GM12878 (cell line): ENCODE measurements around the gene GAGE12E.
"Not testable (repeated sequence)": the region's sequence is repeated elsewhere in the genome, so short reads cannot be mapped to it uniquely, and the experiment has no call there.

Source experiments
- CEBPB ChIP-seq, 2 experiments: fragments of 150-350 bp in 1 of 2; IDR thresholded peaks; 2 replicates each; pipeline ENCODE4 v1.6.1; 2012 to 2014; ENCODE audit warnings: low read depth in 2 of 2, low read length in 2 of 2, borderline replicate concordance in 1 of 2, inconsistent platforms in 1 of 2
- HCFC1 ChIP-seq: fragments of 150-350 bp; IDR thresholded peaks from 2 replicates; pipeline ENCODE4 v1.6.1; 2014; ENCODE audit warnings: low read length
- HDAC2 ChIP-seq: fragments of 200-600 bp; sonication (generic); IDR thresholded peaks from 2 replicates; pipeline ENCODE4 v1.6.1; 2017
- NR2C2 ChIP-seq: IDR thresholded peaks from 2 replicates; pipeline ENCODE4 v1.6.1; 2011; ENCODE audit warnings: borderline replicate concordance, low read depth; ENCODE audit not compliant: control insufficient read depth, insufficient read length
- POLR2A ChIP-seq: IDR thresholded peaks from 2 replicates; pipeline ENCODE4 v1.6.1; 2011; ENCODE audit warnings: low read depth, mild to moderate bottlenecking, low read length
- POU2F2 ChIP-seq: IDR thresholded peaks from 3 replicates; pipeline ENCODE4 v1.6.1; 2011; ENCODE audit warnings: low read depth, mild to moderate bottlenecking, low read length, borderline replicate concordance
- RELA ChIP-seq: fragments of 450-650 bp; IDR thresholded peaks from 2 replicates; pipeline ENCODE4 v1.8.0; 2014; ENCODE audit warnings: borderline replicate concordance; ENCODE audit not compliant: partially characterized antibody
- SPI1 ChIP-seq: IDR thresholded peaks from 2 replicates; pipeline ENCODE4 v1.6.1; 2011; ENCODE audit warnings: low read depth, mild to moderate bottlenecking, low read length, moderate library complexity, borderline replicate concordance; ENCODE audit not compliant: insufficient read depth
- YY1 ChIP-seq: IDR thresholded peaks from 2 replicates; pipeline ENCODE4 v1.6.1; 2011; ENCODE audit warnings: low read depth, mild to moderate bottlenecking, low read length
- ZNF274 ChIP-seq: IDR thresholded peaks from one replicate; pipeline ENCODE4 v1.8.0; 2011; ENCODE audit not compliant: insufficient read length, insufficient read depth
- TF ChIP-seq, protein P1 (sequence below): IDR thresholded peaks from 2 replicates; pipeline ENCODE4 v1.6.1; 2012; ENCODE audit warnings: low read length, inconsistent platforms
- TF ChIP-seq, protein P2 (sequence below), 3 experiments: IDR thresholded peaks in 2 of 3; conservative IDR thresholded peaks in 1 of 3; 2 replicates each; pipeline ENCODE4 v1.5.1; 2011; ENCODE audit warnings: low read depth in 3 of 3, low read length in 3 of 3, mild to moderate bottlenecking in 3 of 3, control low read depth in 2 of 3, moderate library complexity in 2 of 3, inconsistent platforms in 1 of 3, mixed read lengths in 1 of 3; ENCODE audit not compliant: control insufficient read depth in 2 of 3, insufficient read depth in 1 of 3; ENCODE audit errors: extremely low read depth in 1 of 3
- TF ChIP-seq, protein P3 (sequence below): fragments of 150-350 bp; IDR thresholded peaks from 2 replicates; pipeline ENCODE4 v1.6.1; 2016; ENCODE audit warnings: low read depth, low read length

DNA sequence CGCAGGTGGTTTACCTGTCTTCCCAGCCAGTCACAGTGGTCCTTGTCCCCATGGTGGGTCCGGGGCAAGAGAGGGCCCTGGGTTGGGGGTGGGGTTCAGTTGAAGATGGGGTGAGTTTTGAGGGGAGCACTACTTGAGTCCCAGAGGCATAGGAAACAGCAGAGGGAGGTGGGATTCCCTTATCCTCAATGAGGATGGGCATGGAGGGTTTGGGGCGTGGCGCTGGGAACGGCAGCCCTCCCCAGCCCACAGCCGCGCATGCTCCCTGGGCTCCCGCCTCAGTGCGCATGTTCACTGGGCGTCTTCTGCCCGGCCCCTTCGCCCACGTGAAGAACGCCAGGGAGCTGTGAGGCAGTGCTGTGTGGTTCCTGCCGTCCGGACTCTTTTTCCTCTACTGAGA, 9.5 kb downstream of the GAGE12E start, which contains the start of gene GAGE12F:
- TF ChIP-seq ZNF274; NR2C2; POU2F2; CEBPB (IDR thresholded peaks at IDR 0.05; ENCODE audit: borderline replicate concordance in 1 of 2, low read depth in 2 of 2, low read length in 2 of 2); HCFC1; POLR2A; SPI1; RELA; YY1; HDAC2: not testable (repeated sequence)
- TF ChIP-seq, protein P1, sequence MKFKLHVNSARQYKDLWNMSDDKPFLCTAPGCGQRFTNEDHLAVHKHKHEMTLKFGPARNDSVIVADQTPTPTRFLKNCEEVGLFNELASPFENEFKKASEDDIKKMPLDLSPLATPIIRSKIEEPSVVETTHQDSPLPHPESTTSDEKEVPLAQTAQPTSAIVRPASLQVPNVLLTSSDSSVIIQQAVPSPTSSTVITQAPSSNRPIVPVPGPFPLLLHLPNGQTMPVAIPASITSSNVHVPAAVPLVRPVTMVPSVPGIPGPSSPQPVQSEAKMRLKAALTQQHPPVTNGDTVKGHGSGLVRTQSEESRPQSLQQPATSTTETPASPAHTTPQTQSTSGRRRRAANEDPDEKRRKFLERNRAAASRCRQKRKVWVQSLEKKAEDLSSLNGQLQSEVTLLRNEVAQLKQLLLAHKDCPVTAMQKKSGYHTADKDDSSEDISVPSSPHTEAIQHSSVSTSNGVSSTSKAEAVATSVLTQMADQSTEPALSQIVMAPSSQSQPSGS: not testable (repeated sequence)
- TF ChIP-seq, protein P2, sequence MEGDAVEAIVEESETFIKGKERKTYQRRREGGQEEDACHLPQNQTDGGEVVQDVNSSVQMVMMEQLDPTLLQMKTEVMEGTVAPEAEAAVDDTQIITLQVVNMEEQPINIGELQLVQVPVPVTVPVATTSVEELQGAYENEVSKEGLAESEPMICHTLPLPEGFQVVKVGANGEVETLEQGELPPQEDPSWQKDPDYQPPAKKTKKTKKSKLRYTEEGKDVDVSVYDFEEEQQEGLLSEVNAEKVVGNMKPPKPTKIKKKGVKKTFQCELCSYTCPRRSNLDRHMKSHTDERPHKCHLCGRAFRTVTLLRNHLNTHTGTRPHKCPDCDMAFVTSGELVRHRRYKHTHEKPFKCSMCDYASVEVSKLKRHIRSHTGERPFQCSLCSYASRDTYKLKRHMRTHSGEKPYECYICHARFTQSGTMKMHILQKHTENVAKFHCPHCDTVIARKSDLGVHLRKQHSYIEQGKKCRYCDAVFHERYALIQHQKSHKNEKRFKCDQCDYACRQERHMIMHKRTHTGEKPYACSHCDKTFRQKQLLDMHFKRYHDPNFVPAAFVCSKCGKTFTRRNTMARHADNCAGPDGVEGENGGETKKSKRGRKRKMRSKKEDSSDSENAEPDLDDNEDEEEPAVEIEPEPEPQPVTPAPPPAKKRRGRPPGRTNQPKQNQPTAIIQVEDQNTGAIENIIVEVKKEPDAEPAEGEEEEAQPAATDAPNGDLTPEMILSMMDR (IDR thresholded peaks at IDR 0.05 in 2 of 3, conservative IDR thresholded peaks at IDR 0.05 in 1 of 3; ENCODE audit: control insufficient read depth in 2 of 3, extremely low read depth in 1 of 3, insufficient read depth in 1 of 3, low read depth in 3 of 3, low read length in 3 of 3): not testable (repeated sequence)
- TF ChIP-seq, protein P3, sequence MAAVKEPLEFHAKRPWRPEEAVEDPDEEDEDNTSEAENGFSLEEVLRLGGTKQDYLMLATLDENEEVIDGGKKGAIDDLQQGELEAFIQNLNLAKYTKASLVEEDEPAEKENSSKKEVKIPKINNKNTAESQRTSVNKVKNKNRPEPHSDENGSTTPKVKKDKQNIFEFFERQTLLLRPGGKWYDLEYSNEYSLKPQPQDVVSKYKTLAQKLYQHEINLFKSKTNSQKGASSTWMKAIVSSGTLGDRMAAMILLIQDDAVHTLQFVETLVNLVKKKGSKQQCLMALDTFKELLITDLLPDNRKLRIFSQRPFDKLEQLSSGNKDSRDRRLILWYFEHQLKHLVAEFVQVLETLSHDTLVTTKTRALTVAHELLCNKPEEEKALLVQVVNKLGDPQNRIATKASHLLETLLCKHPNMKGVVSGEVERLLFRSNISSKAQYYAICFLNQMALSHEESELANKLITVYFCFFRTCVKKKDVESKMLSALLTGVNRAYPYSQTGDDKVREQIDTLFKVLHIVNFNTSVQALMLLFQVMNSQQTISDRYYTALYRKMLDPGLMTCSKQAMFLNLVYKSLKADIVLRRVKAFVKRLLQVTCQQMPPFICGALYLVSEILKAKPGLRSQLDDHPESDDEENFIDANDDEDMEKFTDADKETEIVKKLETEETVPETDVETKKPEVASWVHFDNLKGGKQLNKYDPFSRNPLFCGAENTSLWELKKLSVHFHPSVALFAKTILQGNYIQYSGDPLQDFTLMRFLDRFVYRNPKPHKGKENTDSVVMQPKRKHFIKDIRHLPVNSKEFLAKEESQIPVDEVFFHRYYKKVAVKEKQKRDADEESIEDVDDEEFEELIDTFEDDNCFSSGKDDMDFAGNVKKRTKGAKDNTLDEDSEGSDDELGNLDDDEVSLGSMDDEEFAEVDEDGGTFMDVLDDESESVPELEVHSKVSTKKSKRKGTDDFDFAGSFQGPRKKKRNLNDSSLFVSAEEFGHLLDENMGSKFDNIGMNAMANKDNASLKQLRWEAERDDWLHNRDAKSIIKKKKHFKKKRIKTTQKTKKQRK: not testable (repeated sequence)
